Measurements from ENCODE around the gene PSMD11. TPM values are rescaled to one million over a fixed set of nuclear protein-coding genes. Genes with fewer than 3 reads are reported as not detected.

Gene PSMD11
- total RNA-seq, 1 donor from 2014 or later: 129 TPM

- Histone ChIP-seq H3K4me1 (ENCODE audit: insufficient read depth, low read length) (no peaks in the 10 kb centered on the region), H3K79me2 (ENCODE audit: insufficient read depth, low read length) (peaks cover 36% of the 10 kb centered on the region), H3K4me3 (ENCODE audit: insufficient read depth, low read depth, low read length) (no peak overlapping the region), H3K9ac (ENCODE audit: low read length) (no peak overlapping the region), H4K20me1 (ENCODE audit: insufficient read depth, low read length) (peaks cover 70% of the 10 kb centered on the region), H3K27me3 (ENCODE audit: insufficient read depth, low read length) (no peaks in the 10 kb centered on the region), H3K4me2 (ENCODE audit: low read length) (no peak overlapping the region), H3K9me3 (ENCODE audit: insufficient read depth, low read depth, low read length) (no peaks in the 10 kb centered on the region), H3K36me3 (ENCODE audit: insufficient read depth, low read length) (peaks cover 64% of the 10 kb centered on the region), H3K27ac (ENCODE audit: low read depth, low read length) (no peak overlapping the region), H2AFZ (ENCODE audit: low read depth, low read length) (no peak overlapping the region)
- no peaks in the 10 kb centered on the region for H3K9me3 Mint-ChIP-seq (ENCODE audit: unreplicated experiment)
- no peak for TF ChIP-seq EZH2 (IDR thresholded peaks at IDR 0.05; ENCODE audit: insufficient read depth, low read length)
- TF ChIP-seq, protein P1, sequence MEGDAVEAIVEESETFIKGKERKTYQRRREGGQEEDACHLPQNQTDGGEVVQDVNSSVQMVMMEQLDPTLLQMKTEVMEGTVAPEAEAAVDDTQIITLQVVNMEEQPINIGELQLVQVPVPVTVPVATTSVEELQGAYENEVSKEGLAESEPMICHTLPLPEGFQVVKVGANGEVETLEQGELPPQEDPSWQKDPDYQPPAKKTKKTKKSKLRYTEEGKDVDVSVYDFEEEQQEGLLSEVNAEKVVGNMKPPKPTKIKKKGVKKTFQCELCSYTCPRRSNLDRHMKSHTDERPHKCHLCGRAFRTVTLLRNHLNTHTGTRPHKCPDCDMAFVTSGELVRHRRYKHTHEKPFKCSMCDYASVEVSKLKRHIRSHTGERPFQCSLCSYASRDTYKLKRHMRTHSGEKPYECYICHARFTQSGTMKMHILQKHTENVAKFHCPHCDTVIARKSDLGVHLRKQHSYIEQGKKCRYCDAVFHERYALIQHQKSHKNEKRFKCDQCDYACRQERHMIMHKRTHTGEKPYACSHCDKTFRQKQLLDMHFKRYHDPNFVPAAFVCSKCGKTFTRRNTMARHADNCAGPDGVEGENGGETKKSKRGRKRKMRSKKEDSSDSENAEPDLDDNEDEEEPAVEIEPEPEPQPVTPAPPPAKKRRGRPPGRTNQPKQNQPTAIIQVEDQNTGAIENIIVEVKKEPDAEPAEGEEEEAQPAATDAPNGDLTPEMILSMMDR (IDR thresholded peaks at IDR 0.05; ENCODE audit: insufficient read depth, low read depth, low read length): no peak
- H3K36me3 Mint-ChIP-seq (ENCODE audit: low read depth, unreplicated experiment): peaks cover 23% of the 10 kb centered on the region
- H3K4me3 Mint-ChIP-seq (ENCODE audit: unreplicated experiment): no peak overlapping the region
- no peak overlapping the region for H3K27ac Mint-ChIP-seq (ENCODE audit: unreplicated experiment)
- peaks cover 5% of the 10 kb centered on the region for H3K4me1 Mint-ChIP-seq (ENCODE audit: low read depth, unreplicated experiment)
- H3K27me3 Mint-ChIP-seq (ENCODE audit: low read depth, unreplicated experiment): no peaks in the 10 kb centered on the region
- DNase-seq (ENCODE audit: low read depth) (no peak), FAIRE-seq (no peak)
These were observed 26.3 kb downstream of the PSMD11 start for GRCh38 chr17:32470405-32471167.

- H3K27me3 ChIP-seq (ENCODE audit: insufficient read depth, low read length): no peaks in the 10 kb centered on the region
- no peak overlapping the region for H3K27ac ChIP-seq (ENCODE audit: low read depth, low read length)
- H3K4me3 Mint-ChIP-seq (ENCODE audit: unreplicated experiment): no peak overlapping the region
- no peaks in the 10 kb centered on the region for H3K9me3 Mint-ChIP-seq (ENCODE audit: unreplicated experiment)
- DNase-seq (ENCODE audit: low read depth) (no peak), FAIRE-seq (no peak)
- H3K36me3 Mint-ChIP-seq (ENCODE audit: low read depth, unreplicated experiment): peaks cover 24% of the 10 kb centered on the region
- peaks cover 36% of the 10 kb centered on the region for H3K79me2 ChIP-seq (ENCODE audit: insufficient read depth, low read length)
- no peak overlapping the region for H3K27ac Mint-ChIP-seq (ENCODE audit: unreplicated experiment)
- H2AFZ ChIP-seq (ENCODE audit: low read depth, low read length): no peak overlapping the region
- no peak overlapping the region for H3K4me3 ChIP-seq (ENCODE audit: insufficient read depth, low read depth, low read length)
- no peaks in the 10 kb centered on the region for H3K9me3 ChIP-seq (ENCODE audit: insufficient read depth, low read depth, low read length)
- H3K36me3 ChIP-seq (ENCODE audit: insufficient read depth, low read length): peaks cover 75% of the 10 kb centered on the region
- TF ChIP-seq EZH2 (IDR thresholded peaks at IDR 0.05; ENCODE audit: insufficient read depth, low read length): no peak
- TF ChIP-seq, protein P1 (IDR thresholded peaks at IDR 0.05; ENCODE audit: insufficient read depth, low read depth, low read length): no peak
- H3K4me1 Mint-ChIP-seq (ENCODE audit: low read depth, unreplicated experiment): peaks cover 5% of the 10 kb centered on the region
- peaks cover 77% of the 10 kb centered on the region for H4K20me1 ChIP-seq (ENCODE audit: insufficient read depth, low read length)
- H3K9ac ChIP-seq (ENCODE audit: low read length): no peak overlapping the region
- H3K4me1 ChIP-seq (ENCODE audit: insufficient read depth, low read length): no peaks in the 10 kb centered on the region
- H3K27me3 Mint-ChIP-seq (ENCODE audit: low read depth, unreplicated experiment): no peaks in the 10 kb centered on the region
- no peak overlapping the region for H3K4me2 ChIP-seq (ENCODE audit: low read length)
These were observed 27.3 kb downstream of the PSMD11 start for GRCh38 chr17:32471652-32472051.

DNA sequence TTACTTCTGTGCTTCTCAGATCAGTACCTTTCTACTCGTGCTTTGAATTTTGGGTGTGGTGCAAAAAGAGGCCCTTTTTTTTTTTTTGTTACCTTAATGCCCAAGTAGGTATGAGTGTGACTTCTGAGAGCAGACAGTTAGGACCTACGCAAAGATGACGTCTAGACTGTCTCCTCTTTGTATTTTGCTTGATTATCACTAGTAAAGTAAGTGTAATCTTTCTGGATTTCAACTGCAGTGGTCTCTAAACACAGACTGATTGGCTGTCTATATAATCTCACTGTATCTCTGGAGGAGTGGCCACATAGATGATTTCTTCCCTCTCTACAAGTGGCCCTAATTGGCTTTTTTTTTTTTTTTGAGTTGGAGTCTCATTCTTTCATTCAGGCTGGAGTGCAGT is 30.9 kb downstream of the PSMD11 start:
- H2AFZ ChIP-seq (ENCODE audit: low read depth, low read length): no peak overlapping the region
- Mint-ChIP-seq H3K27ac (ENCODE audit: unreplicated experiment) (no peak overlapping the region), H3K4me3 (ENCODE audit: unreplicated experiment) (no peak overlapping the region), H3K9me3 (ENCODE audit: unreplicated experiment) (no peaks in the 10 kb centered on the region), H3K4me1 (ENCODE audit: low read depth, unreplicated experiment) (no peaks in the 10 kb centered on the region), H3K27me3 (ENCODE audit: low read depth, unreplicated experiment) (no peaks in the 10 kb centered on the region), H3K36me3 (ENCODE audit: low read depth, unreplicated experiment) (peaks cover 26% of the 10 kb centered on the region)
- no peak overlapping the region for H3K27ac ChIP-seq (ENCODE audit: low read depth, low read length)
- TF ChIP-seq EZH2 (IDR thresholded peaks at IDR 0.05; ENCODE audit: insufficient read depth, low read length): no peak
- TF ChIP-seq, protein P1 (IDR thresholded peaks at IDR 0.05; ENCODE audit: insufficient read depth, low read depth, low read length): no peak
- no peak overlapping the region for H3K4me2 ChIP-seq (ENCODE audit: low read length)
- H3K27me3 ChIP-seq (ENCODE audit: insufficient read depth, low read length): no peaks in the 10 kb centered on the region
- peaks cover 84% of the 10 kb centered on the region for H3K36me3 ChIP-seq (ENCODE audit: insufficient read depth, low read length)
- DNase-seq (ENCODE audit: low read depth): no peak
- no peaks in the 10 kb centered on the region for H3K9me3 ChIP-seq (ENCODE audit: insufficient read depth, low read depth, low read length)
- H3K79me2 ChIP-seq (ENCODE audit: insufficient read depth, low read length): peaks cover 10% of the 10 kb centered on the region
- no peak overlapping the region for H3K9ac ChIP-seq (ENCODE audit: low read length)
- FAIRE-seq: no peak
- no peak overlapping the region for H3K4me3 ChIP-seq (ENCODE audit: insufficient read depth, low read depth, low read length)
- peaks cover 73% of the 10 kb centered on the region for H4K20me1 ChIP-seq (ENCODE audit: insufficient read depth, low read length)
- no peaks in the 10 kb centered on the region for H3K4me1 ChIP-seq (ENCODE audit: insufficient read depth, low read length)
